ENCODE results near the gene CIBAR2. TPM values are rescaled to one million over a fixed set of nuclear protein-coding genes. Genes with fewer than 3 reads are reported as not detected.

The CIBAR2 gene
- total and polyA plus RNA-seq, 9 of the 15 experiments (the other 6 are each of a cell fraction or from before 2014, with no cell fraction given) = not detected

DNA sequence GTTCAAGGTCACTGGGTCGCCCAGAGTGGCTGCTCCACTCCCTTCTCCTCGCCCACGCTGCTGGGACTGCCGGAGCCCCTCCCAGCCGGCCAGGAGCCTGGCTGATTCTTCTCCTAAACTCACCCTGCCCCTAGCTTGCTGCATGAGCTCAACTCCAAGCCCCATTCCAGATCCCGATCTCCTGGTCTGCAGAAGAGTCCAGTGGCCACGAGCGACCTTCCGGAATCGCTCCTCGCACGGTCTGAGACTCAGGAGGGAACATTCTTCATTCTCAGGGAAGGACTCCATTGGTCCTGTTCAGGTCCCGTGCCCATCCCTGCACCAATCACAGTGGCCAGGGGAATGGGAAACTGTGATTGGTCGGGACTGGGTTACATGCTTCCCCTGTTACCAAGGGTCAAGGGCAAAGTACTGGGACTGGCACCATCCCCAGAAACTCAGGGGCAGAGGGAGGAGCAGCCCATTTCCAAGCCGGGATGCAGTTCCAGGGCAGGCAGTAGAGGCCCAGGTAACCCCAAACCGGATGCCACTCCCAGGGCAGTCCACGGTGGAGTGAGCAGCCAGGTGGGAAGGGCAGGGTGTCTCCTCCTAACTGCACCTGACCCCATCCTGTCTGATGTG is 24.5 kb upstream of the CIBAR2 start (continued):
- no peak for TF ChIP-seq ZNF764 (CRISPR knock-in tag; IDR thresholded peaks at IDR 0.05; ENCODE audit: low read depth)
- TF ChIP-seq MIER1 (IDR thresholded peaks at IDR 0.05; ENCODE audit: low read depth) = no peak
- TF ChIP-seq ETV5 (CRISPR knock-in tag; IDR thresholded peaks at IDR 0.05; ENCODE audit: low read depth) = peak; percentile 7; the same call in 1 of the 2 replicates
- TF ChIP-seq PCBP1 (IDR thresholded peaks at IDR 0.05; ENCODE audit: low read depth, low read length, poor library complexity, severe bottlenecking) = no peak
- TF ChIP-seq, protein P1, sequence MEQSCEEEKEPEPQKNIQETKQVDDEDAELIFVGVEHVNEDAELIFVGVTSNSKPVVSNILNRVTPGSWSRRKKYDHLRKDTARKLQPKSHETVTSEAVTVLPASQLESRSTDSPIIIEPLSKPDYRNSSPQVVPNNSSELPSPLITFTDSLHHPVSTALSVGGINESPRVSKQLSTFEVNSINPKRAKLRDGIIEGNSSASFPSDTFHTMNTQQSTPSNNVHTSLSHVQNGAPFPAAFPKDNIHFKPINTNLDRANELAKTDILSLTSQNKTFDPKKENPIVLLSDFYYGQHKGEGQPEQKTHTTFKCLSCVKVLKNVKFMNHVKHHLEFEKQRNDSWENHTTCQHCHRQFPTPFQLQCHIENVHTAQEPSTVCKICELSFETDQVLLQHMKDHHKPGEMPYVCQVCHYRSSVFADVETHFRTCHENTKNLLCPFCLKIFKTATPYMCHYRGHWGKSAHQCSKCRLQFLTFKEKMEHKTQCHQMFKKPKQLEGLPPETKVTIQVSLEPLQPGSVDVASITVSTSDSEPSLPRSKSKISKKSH (CRISPR knock-in tag; IDR thresholded peaks at IDR 0.05) = no peak
- peak; percentile 70 for TF ChIP-seq USF2 (CRISPR knock-in tag; IDR thresholded peaks at IDR 0.05)
- TF ChIP-seq, protein P2, sequence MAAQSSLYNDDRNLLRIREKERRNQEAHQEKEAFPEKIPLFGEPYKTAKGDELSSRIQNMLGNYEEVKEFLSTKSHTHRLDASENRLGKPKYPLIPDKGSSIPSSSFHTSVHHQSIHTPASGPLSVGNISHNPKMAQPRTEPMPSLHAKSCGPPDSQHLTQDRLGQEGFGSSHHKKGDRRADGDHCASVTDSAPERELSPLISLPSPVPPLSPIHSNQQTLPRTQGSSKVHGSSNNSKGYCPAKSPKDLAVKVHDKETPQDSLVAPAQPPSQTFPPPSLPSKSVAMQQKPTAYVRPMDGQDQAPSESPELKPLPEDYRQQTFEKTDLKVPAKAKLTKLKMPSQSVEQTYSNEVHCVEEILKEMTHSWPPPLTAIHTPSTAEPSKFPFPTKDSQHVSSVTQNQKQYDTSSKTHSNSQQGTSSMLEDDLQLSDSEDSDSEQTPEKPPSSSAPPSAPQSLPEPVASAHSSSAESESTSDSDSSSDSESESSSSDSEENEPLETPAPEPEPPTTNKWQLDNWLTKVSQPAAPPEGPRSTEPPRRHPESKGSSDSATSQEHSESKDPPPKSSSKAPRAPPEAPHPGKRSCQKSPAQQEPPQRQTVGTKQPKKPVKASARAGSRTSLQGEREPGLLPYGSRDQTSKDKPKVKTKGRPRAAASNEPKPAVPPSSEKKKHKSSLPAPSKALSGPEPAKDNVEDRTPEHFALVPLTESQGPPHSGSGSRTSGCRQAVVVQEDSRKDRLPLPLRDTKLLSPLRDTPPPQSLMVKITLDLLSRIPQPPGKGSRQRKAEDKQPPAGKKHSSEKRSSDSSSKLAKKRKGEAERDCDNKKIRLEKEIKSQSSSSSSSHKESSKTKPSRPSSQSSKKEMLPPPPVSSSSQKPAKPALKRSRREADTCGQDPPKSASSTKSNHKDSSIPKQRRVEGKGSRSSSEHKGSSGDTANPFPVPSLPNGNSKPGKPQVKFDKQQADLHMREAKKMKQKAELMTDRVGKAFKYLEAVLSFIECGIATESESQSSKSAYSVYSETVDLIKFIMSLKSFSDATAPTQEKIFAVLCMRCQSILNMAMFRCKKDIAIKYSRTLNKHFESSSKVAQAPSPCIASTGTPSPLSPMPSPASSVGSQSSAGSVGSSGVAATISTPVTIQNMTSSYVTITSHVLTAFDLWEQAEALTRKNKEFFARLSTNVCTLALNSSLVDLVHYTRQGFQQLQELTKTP (IDR thresholded peaks at IDR 0.05; ENCODE audit: low read depth in 1 of 2, partially characterized antibody in 2 of 2) = no peak

Measured in K562 (cell line).